ENCODE data around the gene TEX19. TPM values are rescaled to one million over a fixed set of nuclear protein-coding genes. Genes with fewer than 3 reads are reported as not detected.
"Not testable (repeated sequence)": the region's sequence is repeated elsewhere in the genome, so short reads cannot be mapped to it uniquely, and the experiment has no call there.

Gene TEX19
- total RNA-seq, 1 experiment from 2014 or later: not detected

DNA sequence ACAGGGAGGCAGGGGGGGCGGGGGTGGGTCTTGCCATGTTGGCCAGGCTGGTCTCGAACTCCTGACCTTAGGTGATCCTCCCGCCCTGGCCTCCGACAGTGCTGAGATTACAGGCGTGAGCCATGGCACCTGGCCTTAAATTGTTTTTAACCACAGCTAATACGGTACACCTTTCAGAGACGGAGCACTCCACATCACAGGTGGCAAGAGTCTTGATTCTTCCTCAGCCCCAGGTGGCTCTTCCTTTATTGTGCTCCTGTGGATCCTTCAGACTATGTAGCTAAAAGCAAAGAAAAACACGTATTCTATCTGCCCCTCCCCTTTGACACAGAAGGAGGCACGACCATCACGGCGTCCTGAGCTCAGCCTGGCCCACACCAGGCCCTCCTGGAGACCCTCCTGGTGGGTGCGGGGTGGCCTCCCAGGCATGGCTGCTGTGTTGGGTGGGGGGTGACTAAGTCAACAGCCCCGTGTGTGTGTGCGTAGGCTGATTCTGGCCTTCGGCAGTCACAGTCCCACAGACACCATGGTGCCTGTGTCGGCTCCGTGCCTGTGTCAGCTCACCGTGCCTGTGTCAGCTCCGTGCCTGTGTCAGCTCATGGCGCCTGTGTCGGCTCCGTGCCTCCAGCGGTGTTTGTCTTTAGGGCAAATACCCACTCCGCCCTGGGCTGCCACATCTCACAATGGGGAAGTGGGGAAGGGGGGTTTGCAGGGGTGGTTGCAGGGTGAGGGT, 14.7 kb upstream of the TEX19 start:
- Mint-ChIP-seq H3K27ac (ENCODE audit: unreplicated experiment) (no peak overlapping the region), H3K36me3 (ENCODE audit: insufficient read depth, unreplicated experiment) (peaks cover 12% of the 10 kb centered on the region), H3K4me1 (ENCODE audit: low read depth, unreplicated experiment) (peaks cover 14% of the 10 kb centered on the region), H3K27me3 (ENCODE audit: unreplicated experiment) (peaks cover 14% of the 10 kb centered on the region), H3K9me3 (ENCODE audit: low read depth, unreplicated experiment) (no peaks in the 10 kb centered on the region), H3K4me3 (ENCODE audit: low read depth, unreplicated experiment) (no peak overlapping the region)
- no TSS peak for BruUV-seq (replicated peaks)
- intact Hi-C loops (cut with micrococcal nuclease; ENCODE audit: unreplicated experiment): no loop called here
- DNase-seq: no peak
- TF ChIP-seq CTCF (IDR thresholded peaks at IDR 0.05; ENCODE audit: unreplicated experiment): no peak
- CTCF ChIA-PET: no interaction called here

DNA sequence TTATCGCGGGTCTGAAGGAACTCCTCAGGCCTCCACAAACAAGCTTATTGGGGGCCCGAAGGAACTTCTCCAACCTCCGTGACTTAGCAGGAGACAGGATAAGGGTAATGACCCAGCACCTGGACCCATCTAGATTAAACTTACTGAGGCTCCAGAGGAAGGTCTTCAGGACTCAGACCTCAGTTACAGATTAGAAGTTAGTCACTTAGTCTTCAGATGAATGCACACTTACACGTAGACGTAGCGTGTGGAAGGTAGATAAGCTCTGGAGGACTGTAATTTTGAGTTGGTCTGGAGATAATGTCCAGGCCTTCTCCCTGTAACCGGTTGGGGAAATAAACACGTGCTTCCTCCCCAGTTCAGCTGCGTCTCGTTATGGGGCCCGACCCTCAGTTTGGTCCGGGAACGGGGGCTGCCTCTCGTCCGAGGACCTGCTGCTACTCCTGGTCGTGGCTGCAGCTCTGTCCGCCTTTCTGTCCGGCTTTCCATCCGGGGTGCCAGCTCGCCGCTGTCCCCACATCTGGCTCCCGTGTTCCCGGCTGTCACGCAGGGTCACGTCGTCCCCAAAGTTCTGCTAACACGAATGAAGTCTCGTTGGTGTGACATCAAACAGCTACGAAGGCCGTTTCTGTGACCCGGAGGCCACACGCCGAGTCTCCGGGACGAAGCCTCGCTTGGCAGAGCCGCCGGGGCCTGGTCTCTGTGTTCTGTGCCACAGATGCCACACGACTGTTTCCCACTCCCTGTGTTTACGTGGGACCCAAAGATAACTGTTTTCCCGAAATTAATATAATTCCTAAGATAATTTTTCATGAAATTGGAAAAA, 13.7 kb upstream of the TEX19 start:
- intact Hi-C loops (cut with micrococcal nuclease; ENCODE audit: unreplicated experiment): no loop called here
- TF ChIP-seq CTCF (IDR thresholded peaks at IDR 0.05; ENCODE audit: unreplicated experiment): no peak
- Mint-ChIP-seq H3K27me3 (ENCODE audit: unreplicated experiment) (peaks cover 18% of the 10 kb centered on the region), H3K4me1 (ENCODE audit: low read depth, unreplicated experiment) (peaks cover 11% of the 10 kb centered on the region), H3K27ac (ENCODE audit: unreplicated experiment) (no peak overlapping the region), H3K4me3 (ENCODE audit: low read depth, unreplicated experiment) (no peak overlapping the region), H3K9me3 (ENCODE audit: low read depth, unreplicated experiment) (no peaks in the 10 kb centered on the region), H3K36me3 (ENCODE audit: insufficient read depth, unreplicated experiment) (peaks cover 12% of the 10 kb centered on the region)
- CTCF ChIA-PET: no interaction called here
- no TSS peak for BruUV-seq (replicated peaks)
- DNase-seq: no peak

GRCh38 chr17:82346342-82347300, 12.4 kb upstream of the TEX19 start:
- Mint-ChIP-seq H3K9me3 (ENCODE audit: low read depth, unreplicated experiment) (no peaks in the 10 kb centered on the region), H3K27me3 (ENCODE audit: unreplicated experiment) (peaks cover 18% of the 10 kb centered on the region), H3K27ac (ENCODE audit: unreplicated experiment) (peak overlapping the region; percentile 13), H3K4me1 (ENCODE audit: low read depth, unreplicated experiment) (peaks cover 11% of the 10 kb centered on the region), H3K36me3 (ENCODE audit: insufficient read depth, unreplicated experiment) (peaks cover 12% of the 10 kb centered on the region), H3K4me3 (ENCODE audit: low read depth, unreplicated experiment) (peak overlapping the region; percentile 0)
- CTCF ChIA-PET: no interaction called here
- intact Hi-C loops (cut with micrococcal nuclease; ENCODE audit: unreplicated experiment): no loop called here
- DNase-seq: peak; percentile 34
- TF ChIP-seq CTCF (IDR thresholded peaks at IDR 0.05; ENCODE audit: unreplicated experiment): no peak
- BruUV-seq (replicated peaks): no TSS peak

DNA sequence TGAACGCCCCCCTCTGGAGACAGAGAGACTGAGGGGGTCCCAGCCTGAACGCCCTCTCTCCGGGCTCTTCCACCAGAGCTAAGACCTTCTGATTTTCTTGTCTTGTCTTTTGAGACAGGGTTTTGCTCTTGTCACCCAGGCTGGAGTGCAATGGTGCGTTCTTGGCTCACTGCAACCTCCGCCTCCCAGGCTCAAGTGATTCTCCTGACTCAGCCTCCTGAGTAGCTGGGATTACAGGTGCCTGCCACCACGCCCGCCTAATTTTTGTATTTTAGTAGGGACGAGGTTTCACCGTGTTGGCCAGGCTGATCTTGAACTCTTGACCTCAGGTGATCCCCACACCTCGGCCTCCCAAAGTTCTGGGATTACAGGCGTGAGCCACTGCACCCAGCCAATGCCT, 11.1 kb upstream of the TEX19 start:
- peaks cover 11% of the 10 kb centered on the region for H3K4me1 Mint-ChIP-seq (ENCODE audit: low read depth, unreplicated experiment)
- CTCF ChIA-PET; H3K36me3 Mint-ChIP-seq (ENCODE audit: insufficient read depth, unreplicated experiment); DNase-seq; intact Hi-C loops (cut with micrococcal nuclease; ENCODE audit: unreplicated experiment); H3K9me3 Mint-ChIP-seq (ENCODE audit: low read depth, unreplicated experiment); BruUV-seq (replicated peaks); H3K27ac Mint-ChIP-seq (ENCODE audit: unreplicated experiment); H3K4me3 Mint-ChIP-seq (ENCODE audit: low read depth, unreplicated experiment): not testable (repeated sequence)
- peaks cover 18% of the 10 kb centered on the region for H3K27me3 Mint-ChIP-seq (ENCODE audit: unreplicated experiment)

Measured in Calu3 (cell line).